Stimulated activated CD8-positive, alpha-beta memory T cell treated with anti-CD3 and anti-CD28 coated beads, Interleukin-15, amount 100 ng/mL, for 4 hours (primary cell): ENCODE data around the gene ERLIN1.

ENCODE experiments used
- DNase-seq, 2 donors: peaks; one replicate each; pipeline ENCODE4 v3.0.0-alpha.2; 2020; ENCODE audit warnings: low read depth in 2 of 2

The ERLIN1 gene

DNA sequence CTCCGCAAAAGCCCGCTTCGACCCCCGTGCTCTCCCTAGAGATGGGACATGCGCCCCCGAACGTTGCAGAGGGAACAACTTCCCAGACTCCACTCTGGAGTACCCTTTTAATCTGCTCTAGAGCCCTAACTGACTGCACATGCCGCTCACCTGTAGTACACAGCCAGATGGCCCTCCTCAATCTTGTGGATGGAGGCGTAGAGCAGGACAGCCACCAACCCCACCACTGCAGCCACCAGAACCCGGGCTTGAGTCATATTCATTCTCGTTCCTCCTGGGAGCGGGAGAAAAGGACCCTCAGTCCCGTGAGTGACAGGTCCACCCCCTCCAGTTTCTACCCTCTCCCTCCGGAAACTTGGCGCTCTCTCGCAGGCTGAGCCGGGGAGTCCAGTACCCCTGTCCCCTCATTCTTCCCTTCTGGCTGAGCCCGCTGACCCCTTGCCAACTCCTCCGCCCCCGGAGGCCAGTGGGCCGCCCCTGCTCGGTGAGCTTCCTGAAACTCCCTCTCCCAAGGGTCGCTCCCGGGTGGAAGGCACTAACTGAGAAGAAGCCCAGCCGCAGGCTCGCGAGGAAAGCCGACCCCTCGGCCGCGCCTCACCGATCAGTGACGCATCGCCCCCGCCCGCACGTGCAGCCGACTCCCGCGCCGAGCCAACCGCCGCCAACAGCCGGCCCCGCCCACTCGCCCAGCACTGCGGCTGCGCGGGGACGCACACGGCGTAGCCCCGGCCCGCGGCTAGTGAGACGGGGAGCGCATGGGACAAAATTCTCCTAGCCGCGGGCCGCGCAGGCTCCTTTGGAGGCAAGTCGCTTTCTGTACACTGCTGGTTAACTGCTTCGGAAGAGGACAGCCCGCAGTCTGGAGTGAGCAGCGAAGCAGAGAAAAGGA lies at the start of gene ERLIN1:
ERLIN1 (minus strand) TSS at position 666 of the 889 bp plus-strand sequence; CDS start at position 263, 403 bp downstream.
- DNase-seq = peak; percentile 86 to 88

DNA sequence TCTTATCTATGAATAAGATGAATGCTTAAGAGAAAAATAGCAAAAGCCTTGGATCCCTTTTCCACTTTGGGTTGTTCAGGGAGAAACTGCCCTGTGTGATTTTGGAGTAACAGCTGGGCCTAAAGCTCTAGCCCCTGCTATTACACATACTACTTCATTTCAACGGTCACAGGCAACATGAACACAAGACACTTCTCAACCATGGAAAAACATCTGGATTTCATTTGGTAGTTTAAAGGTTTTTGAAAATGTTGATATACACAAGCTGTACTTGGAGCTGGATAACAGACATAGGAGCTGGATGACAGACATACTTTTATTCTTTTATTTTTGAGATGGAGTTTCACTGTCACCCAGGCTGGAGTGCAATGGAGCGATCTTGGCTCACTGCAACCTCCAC lies 46.3 kb upstream of the ERLIN1 start:
- no peak for DNase-seq

DNA sequence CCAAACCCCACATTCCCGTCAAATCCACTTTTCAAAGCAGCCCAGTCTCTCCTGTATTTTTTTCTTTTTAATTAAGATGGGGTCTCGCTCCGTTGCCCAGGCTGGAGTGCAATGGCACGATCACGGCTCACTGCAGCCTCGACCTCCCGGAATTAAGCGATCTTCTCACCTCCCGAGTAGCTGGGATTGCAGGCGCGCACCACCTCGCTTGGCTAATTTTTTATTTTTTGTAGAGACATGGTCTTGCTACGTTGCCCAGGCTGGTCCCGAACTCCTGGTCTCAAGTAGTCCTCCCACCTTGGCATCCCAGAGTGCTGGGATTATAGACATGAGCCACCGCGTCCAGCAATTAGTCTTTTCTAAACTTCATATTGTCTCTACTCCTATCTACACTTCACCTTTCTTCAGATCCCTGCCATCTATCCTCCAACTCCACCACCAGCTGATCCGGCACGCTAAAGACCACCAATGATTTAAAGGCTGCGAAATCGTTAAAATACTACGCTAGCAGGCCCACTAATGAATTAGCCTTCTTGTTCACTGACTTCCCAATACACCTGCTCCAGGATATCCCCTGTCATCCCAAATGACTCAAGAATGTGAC lies 44.1 kb upstream of the ERLIN1 start:
- DNase-seq = no peak

DNA sequence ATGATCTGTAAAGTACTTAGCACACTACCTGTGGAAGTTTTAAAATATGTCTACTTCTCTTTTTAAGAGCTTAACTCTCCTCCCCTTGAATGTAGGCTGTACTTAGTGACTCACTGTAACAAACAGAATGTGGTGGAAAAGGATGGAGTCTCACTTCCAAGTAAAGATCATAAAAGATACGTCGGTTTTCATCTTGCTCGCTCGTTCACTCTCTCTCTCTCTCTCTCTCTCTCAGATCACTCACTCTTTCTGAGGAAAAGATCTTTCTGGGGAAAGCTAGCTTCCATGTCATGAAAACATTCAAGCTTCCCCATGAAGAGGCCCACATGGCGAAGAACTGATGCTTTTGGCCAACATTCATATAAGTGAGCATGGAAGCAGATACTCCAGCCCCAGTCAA lies 38.0 kb upstream of the ERLIN1 start:
- DNase-seq = no peak

DNA sequence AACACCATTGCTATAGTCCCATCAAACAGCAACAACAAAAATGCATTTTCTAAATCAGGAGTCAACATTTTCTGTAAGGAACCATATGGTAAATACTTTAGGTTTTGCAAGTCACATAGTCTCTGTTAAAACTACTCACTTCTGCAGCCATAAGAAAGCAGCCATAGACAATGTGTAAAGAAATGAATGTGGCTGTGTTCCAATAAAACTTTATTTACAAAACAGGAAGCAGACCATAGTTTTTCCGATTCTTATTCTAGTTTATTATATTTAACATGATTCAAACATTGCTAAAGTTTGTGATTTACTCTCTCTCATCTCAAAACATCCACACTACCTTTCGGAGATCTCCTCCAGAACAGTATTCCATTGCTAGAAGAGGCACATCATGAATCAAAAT lies 36.7 kb upstream of the ERLIN1 start:
- no peak for DNase-seq

DNA sequence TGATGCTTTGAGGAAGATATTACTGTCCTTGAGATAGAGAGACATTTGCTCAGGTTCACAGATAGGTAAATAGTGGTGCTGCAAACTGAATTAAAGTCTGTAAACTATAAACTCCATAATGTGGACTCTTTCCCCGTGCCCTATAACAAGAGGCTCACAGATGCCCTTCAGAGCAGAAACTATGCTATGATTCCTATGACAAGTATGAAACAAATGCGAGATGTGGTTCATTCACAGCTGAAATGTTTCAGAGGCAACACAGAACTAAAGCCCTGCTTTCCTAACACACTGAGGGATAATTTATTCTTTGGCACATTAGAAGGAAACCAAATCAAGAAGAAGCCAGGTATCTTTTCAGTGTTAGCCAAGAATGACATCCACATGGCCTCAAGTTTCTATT lies 30.2 kb upstream of the ERLIN1 start:
- DNase-seq = no peak

DNA sequence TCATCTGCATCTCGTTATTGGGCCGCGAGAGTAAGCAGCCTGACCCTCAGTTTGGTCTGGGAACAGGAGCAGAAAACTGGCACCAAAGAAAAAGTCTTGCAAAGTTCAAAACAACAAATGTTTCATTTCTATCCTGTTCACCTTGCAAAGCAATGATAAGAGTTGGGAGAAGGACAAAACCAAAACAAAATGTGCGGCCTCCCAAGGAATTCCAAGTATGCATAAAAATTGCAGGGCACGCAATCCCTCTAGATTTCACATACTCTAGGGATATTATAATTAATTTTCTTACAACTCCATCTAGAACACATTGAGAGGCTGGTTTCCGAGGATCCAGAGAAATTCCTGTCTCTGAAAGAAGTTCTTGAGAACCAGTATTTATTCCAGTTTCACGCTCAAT lies 23.5 kb upstream of the ERLIN1 start:
- DNase-seq = no peak

DNA sequence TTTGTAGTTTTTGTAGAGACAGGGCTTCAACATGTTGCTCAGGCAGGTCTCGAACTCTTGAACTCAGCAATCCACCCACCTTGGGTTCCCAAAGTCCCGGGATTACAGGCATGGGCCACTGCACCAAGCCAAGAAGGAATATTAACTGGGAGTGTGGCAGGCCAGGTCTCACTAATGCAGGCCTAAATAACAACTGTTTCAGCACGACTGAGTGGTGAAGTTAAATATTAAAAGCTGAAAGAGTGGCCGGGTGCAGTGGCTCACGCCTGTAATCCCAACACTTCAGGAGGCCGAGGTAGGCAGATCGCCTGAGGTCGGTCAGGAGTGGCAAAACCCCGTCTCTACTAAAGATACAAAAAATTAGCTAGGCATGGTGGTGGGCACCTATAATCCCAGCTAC lies 22.4 kb upstream of the ERLIN1 start:
- DNase-seq = no peak

DNA sequence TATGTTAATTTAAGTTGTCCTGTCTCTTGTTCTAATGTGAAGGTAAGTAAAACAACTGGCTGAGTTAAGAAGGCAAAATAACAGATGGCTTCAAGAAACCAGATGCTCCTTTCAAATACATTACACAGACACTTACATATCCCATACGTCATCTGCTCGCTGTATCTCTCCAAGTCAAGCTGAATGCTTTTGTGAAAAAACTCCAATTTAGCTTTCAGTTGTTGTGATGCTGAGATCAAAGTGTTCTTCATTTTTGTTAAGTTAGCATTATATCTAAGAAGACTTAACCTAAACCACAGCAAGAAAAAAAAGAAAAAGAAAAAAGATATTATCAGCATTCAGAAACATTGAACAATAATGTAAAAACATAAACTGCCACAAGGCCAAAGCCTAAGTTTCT lies 18.5 kb upstream of the ERLIN1 start:
- DNase-seq = no peak

DNA sequence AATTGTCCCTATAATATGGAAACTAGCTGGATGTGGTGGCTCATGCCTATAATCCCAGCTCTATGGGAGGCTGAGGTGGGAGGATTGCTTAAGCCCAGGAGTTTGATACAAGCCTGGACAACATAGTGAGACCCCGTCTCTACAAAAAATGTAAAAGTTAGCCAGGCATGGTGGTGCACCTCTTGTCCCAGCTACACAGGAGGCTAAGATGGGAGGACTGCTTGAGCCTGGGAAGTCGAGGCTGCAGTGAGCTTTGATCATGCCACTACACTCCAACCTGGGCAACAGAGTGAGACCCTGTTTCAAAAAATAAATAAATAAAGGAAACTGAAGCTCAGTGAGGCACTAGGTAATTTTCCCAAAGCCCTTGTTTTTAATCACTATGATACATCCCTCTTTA lies 15.7 kb upstream of the ERLIN1 start:
- no peak for DNase-seq

DNA sequence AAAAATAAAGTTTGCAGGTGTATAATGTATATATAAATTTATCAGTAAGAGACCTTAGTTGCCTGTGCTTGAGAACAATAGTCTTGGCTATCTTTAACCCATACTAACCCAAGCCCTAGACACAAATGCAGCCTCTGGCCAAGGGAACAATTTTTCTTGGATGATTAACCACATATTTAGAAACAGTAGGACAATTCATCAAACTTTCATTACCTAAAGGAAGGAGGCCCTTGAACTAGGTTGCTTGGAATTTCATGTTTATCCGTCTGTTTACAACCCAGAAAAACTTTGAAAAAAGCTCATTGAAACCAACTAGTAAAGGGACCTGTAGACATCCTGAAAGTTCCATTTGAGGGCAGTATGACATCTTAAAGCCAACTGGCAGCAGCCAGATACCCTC lies 8.9 kb upstream of the ERLIN1 start:
- no peak for DNase-seq

DNA sequence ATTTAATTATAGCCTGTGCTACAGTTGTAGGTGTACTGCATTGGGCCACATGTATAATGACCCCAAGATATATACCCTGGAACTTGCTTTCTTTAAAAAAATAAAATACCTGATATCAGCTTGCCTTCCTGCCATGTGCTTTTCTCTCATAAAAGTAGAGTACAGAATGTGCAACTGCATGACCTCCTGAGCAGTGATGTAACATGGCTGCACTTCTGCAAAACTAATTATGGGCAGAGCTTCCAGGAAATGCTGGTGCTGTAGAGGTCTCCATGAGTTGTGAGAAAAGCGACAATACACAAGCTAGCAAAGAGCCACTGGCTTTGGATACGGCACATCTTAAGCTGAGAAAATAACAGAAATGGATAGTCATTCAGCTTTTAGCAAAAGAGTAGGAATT lies 6.5 kb upstream of the ERLIN1 start:
- DNase-seq = no peak

DNA sequence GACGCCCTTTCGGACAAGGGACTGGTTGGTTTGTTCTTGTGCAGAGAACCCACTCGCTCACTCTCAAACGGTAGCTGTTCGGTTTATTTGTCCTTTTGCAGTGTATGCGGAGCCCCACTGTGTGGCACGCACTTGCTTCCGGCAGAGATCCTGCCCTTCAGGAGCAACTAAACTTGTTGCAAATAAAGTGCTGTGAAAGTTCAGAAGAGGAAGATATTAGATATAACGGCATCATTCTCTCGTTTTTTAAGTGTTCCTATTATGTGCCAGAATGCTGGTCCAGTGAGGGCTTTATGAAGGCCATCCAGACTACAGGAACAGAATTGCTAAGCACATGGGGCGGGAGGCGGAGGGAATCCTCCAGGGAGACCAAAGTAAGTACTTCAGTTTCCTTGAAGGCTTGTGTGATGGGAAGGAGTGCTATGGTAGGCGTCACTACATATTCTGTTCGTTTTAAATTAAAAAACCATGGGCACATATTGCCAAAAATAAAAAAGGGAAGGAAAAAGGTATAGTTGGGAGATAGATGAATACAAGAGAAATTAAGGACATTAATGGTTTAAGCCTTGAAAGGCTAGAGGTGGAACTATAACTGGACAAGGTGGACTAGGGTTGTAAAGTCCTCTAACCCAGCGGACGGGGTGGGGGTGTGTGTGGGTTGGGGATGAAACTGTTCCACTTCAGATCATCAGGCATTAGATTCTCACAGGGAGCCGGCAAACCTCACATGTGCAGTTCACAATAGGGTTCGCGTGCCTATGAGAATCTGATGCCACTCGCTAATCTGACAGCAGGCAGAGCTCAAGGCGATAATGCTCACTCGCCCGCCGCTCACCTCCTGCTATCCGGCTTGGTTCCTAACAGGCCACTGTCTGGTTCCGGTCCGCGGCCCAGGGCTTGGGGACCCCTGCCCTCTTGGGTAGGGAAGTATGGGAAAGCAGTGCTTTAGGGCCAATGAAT lies 704 bp upstream of the ERLIN1 start:
- DNase-seq = no peak

DNA sequence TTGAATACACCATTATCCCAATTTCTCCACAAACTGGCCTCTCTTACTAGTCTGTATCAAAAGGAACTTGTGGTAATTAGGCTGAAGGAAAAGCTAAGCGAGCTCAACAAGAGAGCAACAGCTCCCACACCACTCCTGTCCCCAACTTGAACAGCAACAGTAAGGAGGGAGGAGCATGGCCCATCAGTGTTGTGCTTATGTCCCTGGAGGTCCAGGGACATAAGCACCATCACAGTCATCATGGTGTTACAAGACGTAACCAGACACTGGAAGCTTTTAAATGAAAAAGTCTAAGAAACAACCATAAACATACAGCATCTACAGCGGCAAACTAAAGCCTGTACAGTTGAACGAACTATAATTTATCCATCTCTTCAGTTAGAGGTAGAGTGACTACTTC lies 989 bp downstream of the ERLIN1 start:
- DNase-seq = no peak

DNA sequence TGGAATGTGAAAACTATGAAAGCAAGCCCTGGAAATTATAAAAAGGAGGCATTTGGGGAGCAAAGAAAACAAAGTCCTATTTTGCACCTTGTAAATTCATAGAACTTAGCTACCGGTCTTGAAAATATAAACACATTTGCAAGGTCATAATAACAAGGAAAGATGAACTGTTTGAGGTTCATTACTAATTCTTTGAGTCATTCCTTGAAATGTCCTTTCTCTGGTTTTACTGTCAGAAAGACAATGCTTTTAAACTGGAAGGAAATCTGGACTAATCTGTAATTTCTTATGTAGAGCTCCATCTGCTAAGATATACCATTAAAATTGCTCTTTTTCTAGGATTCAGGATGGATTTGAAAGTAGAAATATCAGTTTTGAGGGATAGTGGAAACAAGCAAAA lies 1.4 kb downstream of the ERLIN1 start:
- DNase-seq = no peak

DNA sequence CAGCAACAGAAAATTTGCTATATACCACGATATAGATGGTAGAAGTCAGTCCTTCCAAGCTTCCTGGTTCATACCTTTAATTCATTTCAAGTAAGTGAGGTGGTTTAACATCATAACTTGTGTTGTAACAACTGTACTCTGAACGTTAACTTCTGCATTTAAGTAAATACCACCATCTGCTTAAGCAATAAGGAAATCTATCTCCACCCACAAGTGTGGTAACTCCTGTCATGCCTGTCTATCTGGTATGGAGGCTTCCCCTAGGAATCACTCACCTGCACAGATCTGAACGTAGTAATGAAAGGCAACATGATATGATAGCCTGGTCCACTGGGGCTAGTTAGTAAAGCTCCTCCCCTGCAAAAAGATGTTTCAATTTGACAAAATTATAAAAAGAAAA lies 2.3 kb downstream of the ERLIN1 start:
- DNase-seq = no peak

DNA sequence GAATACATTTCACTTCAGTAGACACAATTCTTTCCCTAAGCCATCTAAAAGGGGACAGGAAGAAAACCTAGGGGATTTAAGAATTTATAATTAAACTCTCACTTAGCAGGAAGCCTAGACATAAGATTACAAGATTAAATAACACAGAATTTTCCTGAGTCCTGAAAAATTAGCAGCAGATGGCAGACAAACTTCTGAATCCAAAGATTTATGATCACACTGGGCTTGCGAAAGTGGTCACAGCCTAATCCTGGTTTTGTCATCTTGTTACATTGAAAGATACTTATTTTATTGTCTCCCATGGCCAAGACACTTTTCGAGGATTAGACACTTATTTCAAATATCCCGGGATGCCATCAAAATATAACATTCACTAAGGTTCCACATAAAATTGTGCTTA lies 2.9 kb downstream of the ERLIN1 start:
- no peak for DNase-seq

DNA sequence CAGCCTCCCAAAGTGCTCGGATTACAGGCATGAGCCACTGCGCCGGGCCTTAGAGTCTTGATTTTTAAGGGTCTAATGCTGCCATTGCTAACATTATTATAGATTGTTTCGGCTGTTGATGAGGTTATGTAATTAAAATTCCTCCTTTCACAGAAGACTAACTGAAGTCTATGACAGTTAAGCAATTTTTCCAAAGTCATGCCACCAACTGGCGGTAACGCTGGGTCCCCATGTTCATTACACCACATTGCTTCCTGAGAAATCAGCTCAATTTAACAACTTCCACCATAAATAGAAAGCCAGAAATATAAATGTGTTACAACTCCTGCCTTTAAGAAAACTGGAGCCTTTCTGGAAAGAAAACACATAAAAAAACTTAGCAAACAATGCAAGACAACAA lies 3.5 kb downstream of the ERLIN1 start:
- DNase-seq = no peak

DNA sequence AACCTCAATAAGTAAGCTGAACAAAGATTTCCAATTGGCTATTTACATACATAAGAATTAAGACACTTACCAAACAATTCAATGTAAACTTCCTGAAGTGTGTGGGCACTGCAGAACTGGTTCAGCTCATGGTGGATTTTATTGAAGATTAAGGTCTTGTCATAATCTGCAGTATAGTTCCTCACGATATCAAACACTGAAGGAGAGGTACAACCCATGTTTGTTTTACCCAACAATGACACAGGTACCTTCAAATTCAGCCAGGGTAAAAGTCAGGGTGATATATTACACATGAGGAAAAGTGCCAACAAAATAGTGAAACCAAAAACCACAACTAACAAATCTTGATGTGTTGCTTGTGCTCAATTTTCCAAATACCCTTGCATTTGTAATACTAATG lies 10.0 kb downstream of the ERLIN1 start:
- no peak for DNase-seq

DNA sequence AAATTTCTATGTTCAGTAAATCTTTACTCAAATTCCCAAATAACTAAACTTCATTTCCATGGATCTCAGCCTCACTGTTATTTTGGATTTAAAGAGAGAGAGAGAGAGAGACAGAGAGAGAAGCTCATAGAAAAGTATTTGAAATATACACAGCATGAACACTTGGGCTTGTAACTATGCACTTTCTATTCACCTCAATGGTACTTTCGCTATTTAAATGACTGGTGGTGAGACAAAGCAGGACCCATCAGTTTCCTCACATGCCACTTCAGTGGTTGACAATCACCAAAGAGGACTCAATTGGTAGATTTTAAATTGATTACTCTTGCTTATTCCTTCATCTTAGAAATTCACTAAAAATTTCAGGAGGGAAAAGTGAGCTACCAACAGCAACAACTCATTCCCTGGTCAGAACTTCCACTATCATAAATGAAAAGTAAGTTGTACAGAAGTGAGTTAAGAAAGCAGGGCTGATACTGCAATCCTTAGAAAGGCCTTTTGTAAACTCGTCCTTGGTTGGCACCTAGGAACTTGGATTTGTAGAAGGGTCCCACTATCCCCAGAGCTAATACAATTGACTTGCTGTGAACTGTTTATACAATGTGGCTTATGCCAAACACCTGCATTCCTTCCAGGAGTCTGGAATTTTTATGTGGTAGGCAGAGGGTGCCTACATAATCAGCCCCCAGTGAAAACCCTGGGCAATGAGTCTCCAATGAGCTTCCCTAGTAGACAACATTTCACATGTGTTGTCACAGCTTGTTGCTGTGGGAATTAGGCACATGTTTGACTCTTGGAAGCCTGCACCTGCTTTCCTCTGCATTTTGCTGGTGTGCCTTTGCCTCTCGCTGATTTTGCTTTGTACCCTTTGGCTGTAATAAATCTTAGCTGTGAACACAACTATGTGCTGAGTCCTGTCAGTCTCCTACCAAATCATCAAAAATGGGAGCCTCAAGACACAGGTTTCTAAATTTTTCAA lies 10.8 kb downstream of the ERLIN1 start:
- DNase-seq = no peak

DNA sequence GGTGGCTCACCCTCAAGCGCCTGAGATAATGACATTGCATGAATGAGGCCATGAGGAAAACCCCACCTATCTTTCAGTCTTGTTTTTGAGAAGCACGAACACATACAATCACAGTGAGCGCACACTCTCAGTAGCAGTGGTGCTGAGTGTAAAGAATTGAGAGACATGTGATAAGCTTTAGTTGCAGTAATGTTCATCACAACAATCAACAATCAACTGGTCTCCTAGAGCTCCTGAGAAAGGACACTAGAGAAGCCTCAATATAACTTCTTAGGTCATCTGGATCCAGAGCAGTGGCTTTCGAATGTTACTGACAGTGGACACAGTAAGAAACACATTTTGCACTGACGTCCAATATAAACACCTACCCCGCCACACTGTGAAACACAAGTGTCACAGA lies 12.8 kb downstream of the ERLIN1 start:
- DNase-seq = no peak
